Tibial artery (tissue), 4 donors: ENCODE results near the gene STAP2.
A peak's percentile ranks its signal among the peaks of the same experiment; 100 is the strongest.

Experiments
- DNase-seq, 2 donors: peaks; one replicate each; pipeline ENCODE4 v3.0.0-alpha.2; 2019
- H3K27ac ChIP-seq, 2 donors: fragments of 200-600 bp; sonication (generic) in 1 of 2; 1 replicate in 1 of 2; 2 replicates in 1 of 2; pipeline ENCODE4 v1.5.1; 2018 to 2019; ENCODE audit warnings: mild to moderate bottlenecking in 1 of 2
- H3K27me3 ChIP-seq, 2 donors: fragments of 200-600 bp; sonication (generic) in 1 of 2; one replicate each; pipeline versions ENCODE4 v1.5.1 to v1.6.0; 2016 to 2019
- H3K36me3 ChIP-seq, 3 donors: fragments of 200-600 bp; sonication (generic) in 2 of 3; one replicate each; pipeline ENCODE4 v1.5.1; 2016 to 2019; ENCODE audit warnings: mild to moderate bottlenecking in 2 of 3
- H3K4me1 ChIP-seq, 4 donors: fragments of 200-600 bp; sonication (generic) in 2 of 4; 1 replicate in 3 of 4; 2 replicates in 1 of 4; pipeline ENCODE4 v1.5.1; 2016 to 2019
- H3K4me3 ChIP-seq, 2 donors: fragments of 200-600 bp; sonication (generic) in 1 of 2; 1 replicate in 1 of 2; 2 replicates in 1 of 2; pipeline ENCODE4 v1.5.1; 2018 to 2019; ENCODE audit warnings: mild to moderate bottlenecking in 2 of 2
- H3K9me3 ChIP-seq, 3 donors: fragments of 200-600 bp; sonication (generic) in 1 of 3; one replicate each; pipeline ENCODE4 v1.5.1; 2016 to 2019
- CTCF ChIP-seq, 2 experiments: fragments of 200-600 bp in 1 of 2; fragments of 450-650 bp in 1 of 2; IDR thresholded peaks; one replicate each; pipeline ENCODE4 v1.5.1; 2017 to 2019; ENCODE audit warnings: antibody characterized with exemption in 2 of 2, mild to moderate bottlenecking in 1 of 2, moderate library complexity in 1 of 2
- intact Hi-C: fragments of 100-400 bp; cut with DNase I; formaldehyde crosslinking; loops from one replicate; pipeline ENCODE4 v1.15.0; 2023; ENCODE audit warnings: low total_unique reads

STAP2 gene

GRCh38 chr19:4379383-4380253 lies 41.0 kb upstream of the STAP2 start:
- no peak overlapping the region for H3K27ac ChIP-seq
- no peaks in the 10 kb centered on the region for H3K9me3 ChIP-seq
- peak in 1 of 2 donors; percentile 55 for DNase-seq
- H3K36me3 ChIP-seq = peaks cover 0 to 15% (median 0%) of the 10 kb centered on the region in 3 donors
- intact Hi-C loops = no loop called here
- no peak for TF ChIP-seq CTCF (IDR thresholded peaks at IDR 0.05)
- no peaks in the 10 kb centered on the region for H3K27me3 ChIP-seq
- H3K4me1 ChIP-seq = peaks cover 7 to 63% (median 37%) of the 10 kb centered on the region in 4 donors
- H3K4me3 ChIP-seq = no peak overlapping the region

- peaks cover 0 to 7% (median 0%) of the 10 kb centered on the region in 3 donors for H3K36me3 ChIP-seq
- no peak overlapping the region for H3K4me3 ChIP-seq
- H3K27ac ChIP-seq = no peak overlapping the region
- H3K27me3 ChIP-seq = no peaks in the 10 kb centered on the region
- no peak for DNase-seq
- no peaks in the 10 kb centered on the region for H3K9me3 ChIP-seq
- intact Hi-C loops = no loop called here
- H3K4me1 ChIP-seq = peaks cover 14 to 70% (median 44%) of the 10 kb centered on the region in 4 donors
- no peak for TF ChIP-seq CTCF (IDR thresholded peaks at IDR 0.05)
These were observed 40.3 kb upstream of the STAP2 start for GRCh38 chr19:4378886-4379285.

GRCh38 chr19:4376991-4377781 lies 38.6 kb upstream of the STAP2 start:
- no peak for TF ChIP-seq CTCF (IDR thresholded peaks at IDR 0.05)
- intact Hi-C loops = no loop called here
- no peaks in the 10 kb centered on the region for H3K36me3 ChIP-seq
- no peak overlapping the region for H3K4me3 ChIP-seq
- H3K9me3 ChIP-seq = no peaks in the 10 kb centered on the region
- DNase-seq = no peak
- peak overlapping the region; percentile 84 to 97 for H3K27ac ChIP-seq
- peaks cover 23 to 82% (median 61%) of the 10 kb centered on the region in 4 donors for H3K4me1 ChIP-seq
- H3K27me3 ChIP-seq = no peaks in the 10 kb centered on the region

GRCh38 chr19:4376671-4376990 lies 38.0 kb upstream of the STAP2 start:
- TF ChIP-seq CTCF (IDR thresholded peaks at IDR 0.05) = no peak
- no peaks in the 10 kb centered on the region for H3K9me3 ChIP-seq
- H3K4me1 ChIP-seq = peaks cover 23 to 88% (median 67%) of the 10 kb centered on the region in 4 donors
- no peak overlapping the region for H3K4me3 ChIP-seq
- H3K36me3 ChIP-seq = no peaks in the 10 kb centered on the region
- H3K27me3 ChIP-seq = no peaks in the 10 kb centered on the region
- intact Hi-C loops = no loop called here
- peak overlapping the region; percentile 84 to 97 for H3K27ac ChIP-seq
- DNase-seq = no peak

- Histone ChIP-seq H3K36me3 (no peaks in the 10 kb centered on the region), H3K4me1 (peaks cover 23 to 92% (median 72%) of the 10 kb centered on the region in 4 donors), H3K9me3 (no peaks in the 10 kb centered on the region), H3K4me3 (no peak overlapping the region), H3K27me3 (no peaks in the 10 kb centered on the region), H3K27ac (peak overlapping the region; percentile 84 to 97)
- intact Hi-C loops = no loop called here
- DNase-seq = peak in 1 of 2 donors; percentile 60
- no peak for TF ChIP-seq CTCF (IDR thresholded peaks at IDR 0.05)
These were observed 37.5 kb upstream of the STAP2 start for GRCh38 chr19:4376028-4376670.
